GM12864 (cell line): Measurements from ENCODE around the gene PODXL2.

ENCODE experiments used
- DNase-seq: peaks from one replicate; pipeline ENCODE4 v3.0.0-alpha.2; 2011; ENCODE audit warnings: low read depth
- H3K4me3 ChIP-seq: 2 replicates; pipeline ENCODE4 v1.5.1; 2011; ENCODE audit warnings: mild to moderate bottlenecking, low read depth, low read length, control low read depth
- CTCF ChIP-seq: IDR thresholded peaks from 2 replicates; pipeline ENCODE4 v1.5.1; 2011; ENCODE audit warnings: low read depth, mild to moderate bottlenecking, moderate library complexity, low read length, control low read depth, inconsistent platforms; ENCODE audit errors: missing control alignments

PODXL2 gene

GRCh38 chr3:127606086-127606805 is 22.7 kb upstream of the PODXL2 start:
- H3K4me3 ChIP-seq, result no peak overlapping the region
- DNase-seq, result no peak
- no peak for TF ChIP-seq CTCF

- H3K4me3 ChIP-seq, result no peak overlapping the region
- TF ChIP-seq CTCF, result no peak
- DNase-seq, result no peak
Observed at GRCh38 chr3:127606981-127607595, 21.9 kb upstream of the PODXL2 start.

DNA sequence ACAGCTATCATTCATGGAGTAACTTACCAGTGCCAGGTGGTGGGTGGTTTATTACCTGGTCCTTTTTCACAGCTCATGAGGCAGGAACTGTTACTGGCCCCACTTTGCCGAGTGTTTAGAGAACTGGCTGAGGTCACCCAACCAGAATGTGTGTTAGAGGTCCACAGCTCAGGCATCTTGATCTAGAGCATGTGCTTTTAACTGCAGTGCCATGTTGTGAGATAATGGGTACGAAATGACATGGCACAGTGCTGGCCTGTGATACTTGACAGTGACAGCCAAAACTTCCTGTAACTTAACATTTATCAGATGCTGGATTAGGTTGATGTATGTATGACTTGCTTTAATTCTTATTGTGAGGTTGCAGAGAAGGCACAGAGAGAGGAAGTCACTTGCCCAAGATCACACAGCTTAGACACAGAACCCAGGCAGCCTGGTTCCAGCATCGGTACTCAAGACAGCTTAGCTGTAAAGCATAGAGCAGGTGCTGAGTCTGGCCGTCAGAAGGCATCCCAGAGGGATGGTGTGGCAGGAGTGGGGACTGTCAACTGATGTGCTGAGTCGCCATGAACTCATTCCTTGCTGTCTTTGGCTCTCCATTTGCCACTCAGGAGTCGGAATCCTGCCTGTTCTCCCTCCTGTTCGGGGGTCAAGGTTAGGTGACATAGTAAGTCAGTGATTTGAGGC is 21.2 kb upstream of the PODXL2 start:
- TF ChIP-seq CTCF, result no peak
- H3K4me3 ChIP-seq, result no peak overlapping the region
- DNase-seq, result no peak

DNA sequence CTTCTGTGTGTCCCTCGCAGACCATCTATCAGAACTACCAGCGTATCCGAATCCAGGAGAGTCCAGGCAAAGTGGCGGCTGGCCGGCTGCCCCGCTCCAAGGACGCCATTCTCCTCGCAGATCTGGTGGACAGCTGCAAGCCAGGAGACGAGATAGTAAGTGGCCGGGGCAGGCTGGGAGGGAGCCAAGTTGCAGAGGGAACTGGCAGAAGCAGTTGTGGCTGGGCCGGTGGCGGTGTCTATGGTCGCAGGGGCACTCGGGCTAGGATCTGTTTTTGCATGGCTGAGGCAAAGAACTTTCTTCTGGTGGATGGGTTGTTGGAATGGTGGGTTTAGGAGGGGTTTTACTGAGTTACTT is 20.6 kb upstream of the PODXL2 start:
- no peak for DNase-seq
- no peak for TF ChIP-seq CTCF
- no peak overlapping the region for H3K4me3 ChIP-seq

DNA sequence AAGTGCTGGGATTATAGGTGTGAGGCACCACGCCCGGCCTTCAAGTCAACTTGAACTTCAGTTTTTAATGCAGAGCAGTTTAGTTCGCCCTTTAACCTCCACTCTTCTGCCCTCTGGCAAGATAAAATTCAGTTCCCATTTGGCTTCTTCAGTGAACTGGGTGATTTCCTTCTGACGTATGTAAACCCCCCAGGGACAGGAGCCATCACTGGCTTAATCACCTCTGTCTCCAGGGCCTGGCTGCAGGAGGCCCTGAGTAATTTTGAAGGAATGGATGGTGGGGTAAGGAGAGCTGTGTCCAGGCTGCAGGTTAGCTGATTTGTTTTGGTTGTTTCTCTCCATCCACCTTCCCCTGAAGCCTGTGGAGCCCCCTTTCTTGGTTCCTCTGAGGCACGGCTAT is 18.9 kb upstream of the PODXL2 start:
- no peak overlapping the region for H3K4me3 ChIP-seq
- no peak for DNase-seq
- TF ChIP-seq CTCF, result no peak

DNA sequence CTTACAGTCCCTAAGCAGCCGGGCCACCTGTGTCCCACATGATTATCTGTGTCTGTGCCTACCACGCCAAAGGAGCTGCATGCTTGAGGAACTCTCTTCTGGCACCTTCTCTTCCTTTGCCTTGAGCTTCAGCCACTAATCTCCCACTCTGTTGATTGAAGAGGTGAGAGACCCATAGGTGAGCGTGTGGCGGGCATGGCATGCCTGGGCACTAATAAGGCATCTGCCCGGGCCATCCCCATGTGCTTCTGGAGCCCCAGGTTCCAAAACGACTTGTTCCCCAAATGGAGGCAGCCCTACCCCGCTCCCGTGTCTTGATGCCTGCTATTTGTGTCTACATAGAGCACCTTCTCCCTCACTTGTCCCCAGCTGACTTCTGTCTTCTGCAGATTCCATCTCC is 17.7 kb upstream of the PODXL2 start:
- no peak overlapping the region for H3K4me3 ChIP-seq
- DNase-seq, result no peak
- TF ChIP-seq CTCF, result no peak
